ENCODE measurements around the gene EFL1. TPM values are rescaled to one million over a fixed set of nuclear protein-coding genes. Genes with fewer than 3 reads are reported as not detected.

The EFL1 gene
- total and polyA plus RNA-seq, 2 of the 8 experiments (the other 6 are each of a cell fraction or from before 2014, with no cell fraction given), result 10.8 to 31.5 TPM

DNA sequence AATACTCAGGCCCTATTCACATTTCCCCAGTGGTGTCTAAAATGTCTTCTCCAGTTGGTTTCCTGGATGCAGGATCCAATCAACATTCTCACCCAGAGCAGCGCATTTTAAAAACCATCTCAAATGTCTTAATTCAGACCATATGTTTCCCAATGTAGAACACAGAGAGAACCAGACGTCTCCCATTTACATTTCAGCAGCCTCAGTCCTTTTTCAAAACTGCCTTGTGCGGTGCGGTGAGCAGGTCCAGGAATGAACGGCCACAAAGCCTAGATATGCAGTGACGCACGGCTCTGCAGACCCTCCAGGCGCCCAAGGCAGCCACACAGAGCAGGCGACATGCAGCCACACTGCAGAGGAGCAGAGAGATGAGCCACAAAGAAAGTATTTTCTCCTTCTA, 150.6 kb downstream of the EFL1 start:
- H2BK15ac ChIP-seq (ENCODE audit: low read length), result no peak overlapping the region
- TF ChIP-seq ATF2 (IDR thresholded peaks at IDR 0.05; ENCODE audit: low read length), result no peak
- no peak for TF ChIP-seq BCL11A (IDR thresholded peaks at IDR 0.05; ENCODE audit: low read depth in 2 of 2, low read length in 2 of 2)
- TF ChIP-seq SP2 (IDR thresholded peaks at IDR 0.05; ENCODE audit: low read length), result no peak
- H3K23me2 ChIP-seq (ENCODE audit: low read depth, low read length), result no peaks in the 10 kb centered on the region
- no peak overlapping the region for H2BK120ac ChIP-seq (replicated peaks; ENCODE audit: low read depth, low read length)
- H4K5ac ChIP-seq (ENCODE audit: insufficient read length, low read depth, low read length), result no peak overlapping the region
- no peak overlapping the region for H2AK5ac ChIP-seq (ENCODE audit: low read depth, low read length)
- no peak overlapping the region for H3K18ac ChIP-seq (ENCODE audit: extremely low read depth, low read length)
- no peak overlapping the region for H2BK20ac ChIP-seq (ENCODE audit: low read length)
- H3K4me1 ChIP-seq (replicated peaks in 1 of 4; ENCODE audit: control insufficient read depth in 3 of 4, insufficient read depth in 4 of 4, low read length in 3 of 4), result no peaks in the 10 kb centered on the region
- H3K36me3 ChIP-seq (ENCODE audit: control insufficient read depth in 2 of 4, insufficient read depth in 4 of 4, low read length in 3 of 4), result no peaks in the 10 kb centered on the region
- no peak overlapping the region for H3K14ac ChIP-seq (ENCODE audit: insufficient read length)
- H3K4ac ChIP-seq (replicated peaks; ENCODE audit: insufficient read length, low read depth, low read length), result no peak overlapping the region
- H3K23ac ChIP-seq (ENCODE audit: insufficient read length), result no peak overlapping the region
- no peaks in the 10 kb centered on the region for H3K9me3 ChIP-seq (ENCODE audit: insufficient read depth in 2 of 2, low read depth in 1 of 2, low read length in 1 of 2)
- no peak overlapping the region for H3K56ac ChIP-seq (replicated peaks; ENCODE audit: insufficient read length, low read depth, low read length)
- no peak overlapping the region for H2AFZ ChIP-seq (ENCODE audit: low read length)
- H3K27me3 ChIP-seq (replicated peaks in 1 of 4; ENCODE audit: control insufficient read depth in 3 of 4, extremely low read depth in 1 of 4, insufficient read depth in 3 of 4, low read length in 3 of 4), result no peaks in the 10 kb centered on the region
- H3K9ac ChIP-seq (replicated peaks in 1 of 4; ENCODE audit: extremely low read depth in 1 of 4, low read depth in 3 of 4, low read length in 3 of 4), result no peak overlapping the region
- CTCF ChIA-PET (ENCODE audit: partially characterized antibody), result interaction anchor here (1.4 kb wide), 1 partner anchor 353 kb away, joined by 3 read pairs; no protein-coding TSS in a partner anchor
- no peak overlapping the region for H4K8ac ChIP-seq (ENCODE audit: extremely low read depth, insufficient read depth, low read length)
- POLR2A ChIA-PET (ENCODE audit: partially characterized antibody), result no interaction called here
- DNase-seq (ENCODE audit: low read depth in 1 of 2, low spot score in 2 of 2) (no peak), FAIRE-seq (no peak)
- H4K91ac ChIP-seq (replicated peaks; ENCODE audit: insufficient read length, low read length), result no peak overlapping the region
- WGBS, 2 experiments (ENCODE audit: extremely low coverage in 1 of 2, insufficient coverage in 1 of 2, insufficient read length in 1 of 2, insufficient replicate concordance in 2 of 2, low coverage in 1 of 2, low lambda C conversion rate in 2 of 2, missing lambda C conversion rate in 1 of 2), result 89% methylated on average over 9 of the region's 9 CpGs; no CpG with 5 or more reads in 1 of the 2 experiments
- H2BK5ac ChIP-seq (ENCODE audit: low read depth, low read length), result no peak overlapping the region
- H4K20me1 ChIP-seq (replicated peaks in 1 of 2; ENCODE audit: control insufficient read depth in 1 of 2, insufficient read depth in 2 of 2, low read length in 2 of 2), result no peaks in the 10 kb centered on the region
- H3K27ac ChIP-seq (ENCODE audit: low read depth, low read length), result no peak overlapping the region
- H3K79me1 ChIP-seq (ENCODE audit: low read depth, low read length), result no peaks in the 10 kb centered on the region
- H3K79me2 ChIP-seq (ENCODE audit: control insufficient read depth in 1 of 2, insufficient read depth in 2 of 2, low read length in 2 of 2), result no peaks in the 10 kb centered on the region
- H3K4me3 ChIP-seq (ENCODE audit: extremely low read depth in 1 of 4, insufficient read depth in 2 of 4, low read depth in 3 of 4, low read length in 4 of 4), result no peak overlapping the region
- no peak overlapping the region for H2BK12ac ChIP-seq (ENCODE audit: low read depth, low read length)
- H3K4me2 ChIP-seq (ENCODE audit: insufficient read depth in 1 of 2, low read depth in 2 of 2, low read length in 2 of 2), result no peak overlapping the region
